Effector memory CD4-positive, alpha-beta T cell (primary cell): ENCODE data around the gene SLC18B1.

Experiments
- DNase-seq, 3 donors: peaks; one replicate each; pipeline ENCODE4 v3.0.0-alpha.2; 2020
- H3K27ac ChIP-seq: 2 replicates; pipeline ENCODE4 v1.7.0; 2013; ENCODE audit warnings: mild to moderate bottlenecking, low read length, moderate library complexity; ENCODE audit not compliant: insufficient read depth, poor library complexity, severe bottlenecking
- H3K27me3 ChIP-seq: replicated peaks from 2 replicates; pipeline ENCODE4 v1.7.0; 2013; ENCODE audit warnings: mild to moderate bottlenecking, low read length; ENCODE audit not compliant: insufficient read depth, control insufficient read depth, poor library complexity, severe bottlenecking
- H3K36me3 ChIP-seq: 2 replicates; pipeline ENCODE4 v1.7.0; 2013; ENCODE audit warnings: mild to moderate bottlenecking, low read length, moderate library complexity; ENCODE audit not compliant: control insufficient read depth, insufficient read depth
- H3K4me1 ChIP-seq: 2 replicates; pipeline ENCODE4 v1.7.0; 2013; ENCODE audit warnings: low read length, mild to moderate bottlenecking; ENCODE audit not compliant: control insufficient read depth, insufficient read depth, poor library complexity, severe bottlenecking
- H3K4me3 ChIP-seq: 2 replicates; pipeline ENCODE4 v1.7.0; 2013; ENCODE audit warnings: low read length, low read depth, mild to moderate bottlenecking; ENCODE audit not compliant: insufficient read depth, poor library complexity, severe bottlenecking
- H3K9me3 ChIP-seq: 2 replicates; pipeline ENCODE4 v1.7.0; 2013; ENCODE audit warnings: mild to moderate bottlenecking, low read length, moderate library complexity; ENCODE audit not compliant: control insufficient read depth

SLC18B1 gene

GRCh38 chr6:132730560-132730959 is 67.9 kb downstream of the SLC18B1 start:
- Histone ChIP-seq H3K27ac (no peak overlapping the region), H3K27me3 (no peaks in the 10 kb centered on the region), H3K9me3 (no peaks in the 10 kb centered on the region), H3K4me1 (no peaks in the 10 kb centered on the region), H3K4me3 (no peak overlapping the region), H3K36me3 (no peaks in the 10 kb centered on the region)
- DNase-seq: no peak

GRCh38 chr6:132728616-132729015 is 69.8 kb downstream of the SLC18B1 start:
- Histone ChIP-seq H3K36me3 (no peaks in the 10 kb centered on the region), H3K27me3 (no peaks in the 10 kb centered on the region), H3K9me3 (no peaks in the 10 kb centered on the region), H3K27ac (no peak overlapping the region), H3K4me3 (no peak overlapping the region), H3K4me1 (no peaks in the 10 kb centered on the region)
- DNase-seq: no peak

GRCh38 chr6:132726608-132726975 is 71.8 kb downstream of the SLC18B1 start:
- DNase-seq: no peak
- Histone ChIP-seq H3K4me1 (no peaks in the 10 kb centered on the region), H3K9me3 (no peaks in the 10 kb centered on the region), H3K36me3 (no peaks in the 10 kb centered on the region), H3K27me3 (no peaks in the 10 kb centered on the region), H3K27ac (no peak overlapping the region), H3K4me3 (no peak overlapping the region)

DNA sequence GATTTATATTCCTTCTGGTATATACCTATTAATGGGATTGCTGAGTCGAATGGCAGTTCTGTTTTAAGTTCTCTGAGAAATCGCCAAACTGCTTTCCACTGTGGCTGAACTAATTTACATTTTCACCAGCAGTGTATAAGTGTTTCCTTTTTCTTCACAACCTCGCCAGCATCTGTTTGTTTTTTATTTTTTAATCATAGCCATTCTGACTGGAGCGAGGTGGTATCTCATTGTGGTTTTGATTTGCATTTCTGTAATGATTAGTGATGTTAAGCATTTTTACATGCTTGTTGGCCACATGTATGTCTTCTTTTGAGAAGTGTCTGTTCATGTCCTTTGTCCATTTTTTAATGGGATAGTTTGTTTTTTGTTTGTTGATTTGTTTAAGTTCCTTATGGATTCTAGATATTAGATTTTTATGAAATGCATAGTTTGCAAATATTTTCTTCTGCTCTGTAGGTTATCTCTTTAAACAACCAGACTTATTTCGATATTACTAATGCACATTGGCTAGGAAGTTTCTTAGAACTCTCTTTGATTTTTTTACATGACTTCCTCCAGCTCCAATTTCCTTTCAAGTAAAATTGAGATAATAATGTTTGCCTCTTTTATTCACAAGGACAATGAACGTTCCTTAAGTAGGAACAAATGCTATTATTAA is 72.4 kb downstream of the SLC18B1 start:
- H3K27ac ChIP-seq: no peak overlapping the region
- H3K9me3 ChIP-seq: no peaks in the 10 kb centered on the region
- DNase-seq: no peak
- H3K4me1 ChIP-seq: no peaks in the 10 kb centered on the region
- H3K27me3 ChIP-seq: no peaks in the 10 kb centered on the region
- no peak overlapping the region for H3K4me3 ChIP-seq
- no peaks in the 10 kb centered on the region for H3K36me3 ChIP-seq

GRCh38 chr6:132725471-132725870 is 73.0 kb downstream of the SLC18B1 start:
- DNase-seq: no peak
- Histone ChIP-seq H3K4me1 (no peaks in the 10 kb centered on the region), H3K9me3 (no peaks in the 10 kb centered on the region), H3K36me3 (no peaks in the 10 kb centered on the region), H3K27ac (no peak overlapping the region), H3K4me3 (no peak overlapping the region), H3K27me3 (no peaks in the 10 kb centered on the region)

DNA sequence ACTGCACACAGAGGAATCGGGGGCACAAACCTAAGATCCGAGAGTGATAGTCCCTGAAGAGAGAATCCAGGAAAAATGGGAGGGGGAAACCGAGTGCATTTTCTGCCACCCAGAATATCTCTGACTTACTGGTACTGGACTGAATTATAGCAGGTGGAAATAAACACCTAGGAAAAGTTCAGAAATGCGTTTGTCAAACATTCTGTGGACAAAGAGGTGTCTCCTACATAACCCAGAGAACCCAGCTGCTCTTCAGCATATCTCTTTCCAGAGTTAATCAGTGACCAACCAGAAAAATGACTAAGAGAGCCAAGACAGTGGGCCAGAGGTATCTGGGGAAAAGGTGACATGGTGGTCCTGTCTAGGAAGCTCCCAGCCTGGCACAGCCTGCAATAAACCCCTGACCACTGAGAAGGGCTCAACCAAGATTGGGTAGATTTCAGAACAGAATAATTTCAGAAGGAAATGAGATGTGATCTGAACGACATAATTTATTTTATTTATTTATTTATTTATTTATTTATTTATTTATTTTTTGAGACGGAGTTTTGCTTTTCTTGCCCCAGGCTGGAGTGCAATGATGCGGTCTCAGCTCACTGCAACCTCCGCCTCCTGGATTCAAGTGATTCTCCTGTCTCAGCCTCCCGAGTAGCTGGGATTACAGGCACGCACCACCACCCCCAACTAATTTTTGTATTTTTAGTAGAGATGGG is 78.5 kb downstream of the SLC18B1 start:
- Histone ChIP-seq H3K4me3 (no peak overlapping the region), H3K27ac (no peak overlapping the region), H3K27me3 (no peaks in the 10 kb centered on the region), H3K36me3 (no peaks in the 10 kb centered on the region), H3K9me3 (no peaks in the 10 kb centered on the region), H3K4me1 (no peaks in the 10 kb centered on the region)
- no peak for DNase-seq
